GM12801 (cell line): ENCODE results near the gene GSTA4.

Experiments used
- TF ChIP-seq, protein P1 (sequence below): IDR thresholded peaks from one replicate; pipeline ENCODE4 v1.5.1; 2011; ENCODE audit warnings: control low read depth; ENCODE audit not compliant: insufficient read length; ENCODE audit errors: extremely low read depth

Gene GSTA4

DNA sequence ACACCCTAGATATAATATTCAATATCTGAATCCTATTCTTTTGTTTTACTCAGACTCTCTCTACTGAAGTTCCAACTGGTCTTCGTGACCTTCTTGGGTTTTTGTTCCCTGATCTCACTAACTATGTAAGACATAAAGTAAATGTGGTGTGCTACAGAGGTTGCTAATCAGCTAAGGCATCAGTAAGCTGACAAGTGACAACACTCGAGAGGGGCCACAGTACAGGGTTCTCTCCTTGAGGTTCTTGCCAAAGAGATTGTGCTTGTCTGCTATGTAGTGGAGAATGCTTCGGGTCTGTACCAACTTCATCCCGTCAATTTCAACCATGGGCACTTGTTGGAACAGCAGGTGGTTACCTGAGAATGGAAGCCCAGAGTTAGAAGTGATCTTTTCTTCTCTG lies 9.9 kb downstream of the GSTA4 start:
- TF ChIP-seq, protein P1, sequence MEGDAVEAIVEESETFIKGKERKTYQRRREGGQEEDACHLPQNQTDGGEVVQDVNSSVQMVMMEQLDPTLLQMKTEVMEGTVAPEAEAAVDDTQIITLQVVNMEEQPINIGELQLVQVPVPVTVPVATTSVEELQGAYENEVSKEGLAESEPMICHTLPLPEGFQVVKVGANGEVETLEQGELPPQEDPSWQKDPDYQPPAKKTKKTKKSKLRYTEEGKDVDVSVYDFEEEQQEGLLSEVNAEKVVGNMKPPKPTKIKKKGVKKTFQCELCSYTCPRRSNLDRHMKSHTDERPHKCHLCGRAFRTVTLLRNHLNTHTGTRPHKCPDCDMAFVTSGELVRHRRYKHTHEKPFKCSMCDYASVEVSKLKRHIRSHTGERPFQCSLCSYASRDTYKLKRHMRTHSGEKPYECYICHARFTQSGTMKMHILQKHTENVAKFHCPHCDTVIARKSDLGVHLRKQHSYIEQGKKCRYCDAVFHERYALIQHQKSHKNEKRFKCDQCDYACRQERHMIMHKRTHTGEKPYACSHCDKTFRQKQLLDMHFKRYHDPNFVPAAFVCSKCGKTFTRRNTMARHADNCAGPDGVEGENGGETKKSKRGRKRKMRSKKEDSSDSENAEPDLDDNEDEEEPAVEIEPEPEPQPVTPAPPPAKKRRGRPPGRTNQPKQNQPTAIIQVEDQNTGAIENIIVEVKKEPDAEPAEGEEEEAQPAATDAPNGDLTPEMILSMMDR: no peak

DNA sequence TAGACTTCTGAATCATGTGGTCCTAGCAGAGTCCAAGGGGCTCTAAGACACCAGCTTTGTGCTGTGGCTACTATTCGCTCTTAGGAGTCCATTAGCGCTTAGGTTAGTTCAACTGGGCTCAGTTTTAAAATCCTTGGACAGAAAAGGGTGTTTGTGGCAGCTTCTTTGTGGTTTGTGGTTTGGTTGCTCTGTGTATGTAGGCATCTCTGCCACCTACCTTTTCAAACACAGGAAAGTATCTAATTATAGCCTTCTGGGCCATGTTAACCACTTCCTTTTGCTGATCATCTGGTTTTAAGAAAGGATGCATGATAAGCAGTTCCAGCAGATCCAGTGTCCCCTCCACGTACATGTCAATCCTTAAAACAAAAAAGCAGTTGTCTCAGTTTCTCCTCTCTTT lies 10.8 kb downstream of the GSTA4 start:
- TF ChIP-seq, protein P1: no peak

DNA sequence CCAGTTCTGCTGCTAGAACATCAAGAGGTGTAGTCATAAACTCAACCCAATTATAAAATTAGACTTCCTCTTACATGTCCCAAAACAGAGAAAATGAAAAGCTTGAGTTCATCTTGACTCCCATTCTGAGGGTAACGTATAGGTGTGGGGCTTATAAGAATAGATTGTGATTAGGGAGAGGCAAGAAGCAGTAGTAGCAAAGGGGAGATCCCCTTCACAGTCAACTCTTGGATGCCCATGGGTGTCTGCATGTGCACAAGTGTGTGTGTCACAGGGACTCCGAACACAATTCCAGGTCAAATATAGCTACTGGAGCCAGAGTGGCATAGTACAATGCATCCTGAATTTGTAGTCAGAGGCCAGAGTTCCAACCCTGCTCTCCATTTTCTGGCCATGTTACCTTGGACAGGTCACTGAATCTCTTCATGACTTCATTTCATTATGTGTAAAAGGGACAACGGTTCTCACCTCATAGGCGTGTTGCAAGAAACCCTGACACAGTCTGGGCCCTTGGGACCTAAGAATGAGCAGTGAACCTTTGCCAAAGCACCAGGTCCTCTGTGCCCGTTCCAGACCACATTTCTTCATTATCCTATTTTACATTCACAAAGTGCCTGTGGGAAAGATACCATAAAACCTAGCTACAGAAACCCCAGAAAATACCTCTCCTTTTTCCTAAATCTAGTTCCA lies 11.8 kb downstream of the GSTA4 start:
- TF ChIP-seq, protein P1: no peak

DNA sequence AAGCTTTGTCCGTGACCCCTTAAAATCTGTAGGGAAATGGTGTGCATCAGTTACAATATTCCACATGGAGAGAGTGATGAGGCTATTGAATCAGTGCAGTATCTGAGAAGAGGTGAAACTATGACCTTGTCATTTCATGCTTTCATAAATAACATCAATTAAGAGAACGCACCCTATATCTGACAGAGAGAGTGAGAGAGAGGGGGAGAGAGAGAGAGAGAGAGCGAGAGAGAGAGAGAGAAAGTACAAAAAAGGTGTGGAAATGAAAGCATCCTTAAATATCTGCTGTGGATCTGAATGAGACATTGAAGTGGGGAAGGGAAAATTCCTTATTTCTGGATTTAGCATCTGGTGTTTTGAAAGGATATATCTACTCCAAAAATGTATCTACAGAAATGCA lies 12.4 kb downstream of the GSTA4 start:
- TF ChIP-seq, protein P1: no peak

DNA sequence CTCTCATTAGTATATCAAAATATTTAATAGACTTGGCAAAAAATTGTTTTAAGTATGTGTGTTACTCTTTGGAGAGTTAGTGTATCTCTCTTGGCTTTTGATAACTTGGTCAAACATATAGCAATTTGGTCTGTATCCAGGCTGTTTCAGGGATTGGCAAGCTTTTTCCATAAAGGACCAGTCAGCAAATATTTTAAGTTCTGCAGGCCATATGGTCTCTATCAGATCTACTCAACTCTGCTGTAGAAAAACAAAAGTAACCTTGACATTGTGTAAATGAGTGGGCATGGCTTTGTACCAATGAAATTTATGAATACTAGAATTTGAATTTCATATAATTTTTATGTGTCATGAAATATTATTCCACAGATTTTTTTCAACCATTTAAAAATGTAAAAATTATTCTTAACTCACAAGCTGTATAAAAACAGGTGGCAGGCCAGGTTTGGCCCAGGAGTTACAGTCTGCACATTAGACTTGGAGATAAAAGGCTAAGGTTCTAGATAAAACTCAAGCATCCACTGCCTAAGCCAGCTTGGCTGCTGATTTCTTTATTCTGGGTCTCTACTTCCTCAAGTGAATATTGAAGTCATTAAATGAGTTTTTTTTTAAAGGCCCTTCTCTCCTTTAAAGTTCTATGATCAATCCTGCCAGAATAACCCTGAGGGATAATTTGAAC lies 13.7 kb downstream of the GSTA4 start:
- TF ChIP-seq, protein P1: no peak

DNA sequence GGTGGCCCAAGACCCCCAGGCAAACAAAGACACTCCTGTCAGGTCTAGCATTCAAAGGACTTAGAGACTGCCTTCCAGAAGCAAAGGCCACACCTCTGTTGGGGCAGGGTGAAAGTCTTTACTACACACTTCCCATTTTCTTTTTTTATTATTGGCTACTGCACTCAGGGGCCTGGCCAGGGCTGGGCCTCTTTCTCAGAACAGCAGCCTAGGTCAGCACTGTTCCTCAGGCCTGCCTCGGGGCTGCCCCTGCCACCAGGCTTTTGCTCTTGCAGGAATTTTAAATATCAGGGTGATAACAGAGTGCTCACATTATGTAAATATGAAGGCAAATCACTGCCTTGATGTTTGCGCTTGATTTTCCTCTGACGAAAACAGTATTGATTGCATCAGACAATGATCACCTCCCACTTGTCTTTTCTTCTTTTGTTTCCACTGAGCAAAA lies 18.5 kb downstream of the GSTA4 start:
- TF ChIP-seq, protein P1: no peak

DNA sequence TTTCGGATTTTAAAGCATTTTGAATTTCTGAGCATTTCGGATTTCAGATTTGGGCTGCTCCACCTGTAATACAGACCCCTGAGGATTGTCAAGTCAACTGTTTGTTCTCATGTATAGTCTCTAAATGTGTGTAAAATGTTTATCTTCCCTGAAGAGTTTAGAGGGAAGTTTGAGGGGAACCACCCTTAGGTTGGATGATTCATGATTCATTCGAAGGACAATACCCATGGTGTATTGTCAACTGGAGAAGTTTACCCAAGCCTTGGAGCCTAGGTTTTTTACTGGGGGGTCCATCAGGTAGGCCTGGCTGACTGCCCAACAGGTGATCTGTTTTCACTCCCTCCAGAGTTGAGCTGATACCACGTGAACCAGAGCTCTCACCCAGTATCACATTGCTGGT lies 18.9 kb downstream of the GSTA4 start:
- TF ChIP-seq, protein P1: no peak
